ENCODE results near the gene DTX1. TPM values are rescaled to one million over a fixed set of nuclear protein-coding genes. Genes with fewer than 3 reads are reported as not detected.

The DTX1 gene
- total RNA-seq, 1 donor from 2014 or later: 79.4 TPM

- peaks cover 5% of the 10 kb centered on the region for H3K36me3 Mint-ChIP-seq (ENCODE audit: low read depth)
- intact Hi-C loops (cut with micrococcal nuclease): no loop called here
- no peak for ATAC-seq (ENCODE audit: low read depth)
- no peaks in the 10 kb centered on the region for H3K27me3 Mint-ChIP-seq
- no peaks in the 10 kb centered on the region for H3K9me3 Mint-ChIP-seq
- peak overlapping the region; percentile 76 for H3K27ac Mint-ChIP-seq
- ChIA-PET POLR2A (interaction anchor here (0.5 to 14.4 kb wide), 3 partner anchors 15 to 66 kb away, joined by 3 to 160 read pairs (median 3); no protein-coding TSS in a partner anchor), CTCF (interaction anchor here (1.0 to 1.3 kb wide), 3 partner anchors 9 to 158 kb away, joined by 3 to 6 read pairs (median 5); no protein-coding TSS in a partner anchor)
- no peak for DNase-seq
- no peak for TF ChIP-seq CTCF (IDR thresholded peaks at IDR 0.05)
- H3K4me3 Mint-ChIP-seq: peak overlapping the region; percentile 81
- H3K4me1 Mint-ChIP-seq: peaks cover 36% of the 10 kb centered on the region
Observed at GRCh38 chr12:113057565-113058485, 1.3 kb downstream of the DTX1 start.

GRCh38 chr12:113058553-113058952, 2.0 kb downstream of the DTX1 start:
- Mint-ChIP-seq H3K4me3 (no peak overlapping the region), H3K4me1 (peaks cover 30% of the 10 kb centered on the region), H3K27ac (peak overlapping the region; percentile 56), H3K9me3 (no peaks in the 10 kb centered on the region), H3K27me3 (no peaks in the 10 kb centered on the region), H3K36me3 (ENCODE audit: low read depth) (peaks cover 5% of the 10 kb centered on the region)
- ATAC-seq (ENCODE audit: low read depth) (no peak), DNase-seq (no peak)
- TF ChIP-seq CTCF (IDR thresholded peaks at IDR 0.05): no peak
- ChIA-PET CTCF (interaction anchor here (1.0 to 5.3 kb wide), 3 partner anchors 9 to 158 kb away, joined by 3 to 31 read pairs (median 4); no protein-coding TSS in a partner anchor), POLR2A (interaction anchor here (14.4 kb wide), 1 partner anchor 14 kb away, joined by 160 read pairs; no protein-coding TSS in a partner anchor)
- intact Hi-C loops (cut with micrococcal nuclease): no loop called here

DNA sequence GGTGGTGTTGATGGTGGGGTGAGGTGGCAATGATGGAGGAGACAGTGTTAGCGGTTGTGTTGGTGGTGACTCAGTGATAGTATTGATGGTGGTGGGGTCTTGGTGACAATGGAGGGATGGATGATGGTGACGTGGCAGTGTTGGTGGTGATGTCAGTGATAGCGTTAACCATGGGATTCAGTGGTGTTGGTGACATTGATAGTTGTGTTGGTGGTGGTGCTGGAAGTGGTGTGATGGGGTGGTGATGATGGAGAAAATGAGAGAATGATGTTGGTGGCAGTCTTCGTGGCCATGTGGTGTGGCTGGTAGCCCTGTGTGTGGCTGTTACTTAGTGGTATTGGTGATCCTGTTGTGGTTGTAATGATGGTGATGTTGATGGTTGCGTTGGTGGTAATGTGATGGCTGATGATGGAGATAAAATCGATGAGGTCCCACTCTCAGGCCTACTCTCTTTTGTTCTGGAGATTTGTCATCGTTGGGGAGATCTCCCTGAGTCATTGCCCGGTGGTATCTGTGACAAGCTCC, 2.6 kb downstream of the DTX1 start:
- peaks cover 28% of the 10 kb centered on the region for H3K4me1 Mint-ChIP-seq
- ChIA-PET POLR2A (interaction anchor here (14.4 kb wide), 1 partner anchor 14 kb away, joined by 160 read pairs; no protein-coding TSS in a partner anchor), CTCF (interaction anchor here (0.6 to 5.3 kb wide), 3 partner anchors 9 to 115 kb away, joined by 3 to 31 read pairs (median 4); no protein-coding TSS in a partner anchor)
- H3K27ac Mint-ChIP-seq: no peak overlapping the region
- TF ChIP-seq CTCF (IDR thresholded peaks at IDR 0.05): no peak
- H3K4me3 Mint-ChIP-seq: no peak overlapping the region
- DNase-seq: no peak
- H3K27me3 Mint-ChIP-seq: no peaks in the 10 kb centered on the region
- no peaks in the 10 kb centered on the region for H3K9me3 Mint-ChIP-seq
- no peak for ATAC-seq (ENCODE audit: low read depth)
- peaks cover 5% of the 10 kb centered on the region for H3K36me3 Mint-ChIP-seq (ENCODE audit: low read depth)
- intact Hi-C loops (cut with micrococcal nuclease): no loop called here

DNA sequence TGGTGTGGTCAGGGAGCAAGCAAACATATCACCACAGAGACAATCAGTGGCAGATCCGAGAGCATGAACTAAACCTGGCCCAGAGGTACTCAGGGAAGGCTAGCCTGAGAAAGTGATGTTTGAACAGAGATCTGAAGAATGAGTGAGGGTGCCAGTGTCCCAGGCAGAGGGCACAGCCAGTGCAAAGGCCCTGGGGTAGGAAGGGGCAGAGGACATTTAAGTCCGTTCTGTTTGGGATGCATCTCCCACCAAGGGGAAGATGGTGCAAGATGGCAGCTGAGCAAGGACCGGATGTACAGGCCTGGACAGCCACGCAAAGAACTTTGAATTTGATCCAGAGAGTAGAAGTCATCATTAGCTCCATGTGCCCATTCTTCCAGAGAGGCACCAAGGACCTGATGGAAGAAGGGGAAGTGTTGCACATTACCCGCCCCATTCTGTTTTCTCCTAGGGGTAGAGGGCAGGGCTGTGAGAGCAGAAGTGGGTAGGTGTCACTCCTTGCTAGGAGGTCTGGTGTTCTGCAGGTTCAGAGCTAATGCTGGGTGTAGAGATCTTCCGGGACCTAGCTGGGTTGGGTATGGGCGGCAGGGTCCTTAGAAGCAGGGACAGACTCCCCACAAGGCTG, 3.9 kb downstream of the DTX1 start:
- CTCF ChIA-PET: interaction anchor here (5.3 kb wide), 1 partner anchor 10 kb away, joined by 31 read pairs; no protein-coding TSS in a partner anchor
- intact Hi-C loops (cut with micrococcal nuclease): no loop called here

More for the DNA sequence above, 3.9 kb downstream of the DTX1 start:
- POLR2A ChIA-PET: interaction anchor here (0.5 to 14.4 kb wide), 6 partner anchors 9 to 170 kb away, joined by 3 to 160 read pairs (median 8); no protein-coding TSS in a partner anchor
- Mint-ChIP-seq H3K36me3 (ENCODE audit: low read depth) (peaks cover 5% of the 10 kb centered on the region), H3K27ac (peak overlapping the region; percentile 89), H3K9me3 (no peaks in the 10 kb centered on the region), H3K4me3 (no peak overlapping the region), H3K4me1 (peaks cover 30% of the 10 kb centered on the region), H3K27me3 (no peaks in the 10 kb centered on the region)
- DNase-seq (no peak), ATAC-seq (ENCODE audit: low read depth) (no peak)
- no peak for TF ChIP-seq CTCF (IDR thresholded peaks at IDR 0.05)

All from activated B cell treated with CpG ODN at 0.5 μM for 24 hours (primary cell).